Activated CD4-positive, alpha-beta T cell treated with anti-CD3 and anti-CD28 coated beads for 24 hours (primary cell): ENCODE measurements around the gene TCAF1.
"Not testable (repeated sequence)": the region's sequence is repeated elsewhere in the genome, so short reads cannot be mapped to it uniquely, and the experiment has no call there.

ENCODE experiments used
- DNase-seq, 2 donors: peaks; one replicate each; pipeline ENCODE4 v3.0.0-alpha.2; 2020; ENCODE audit warnings: low read depth in 2 of 2

Gene TCAF1

GRCh38 chr7:143857994-143858393, 44.0 kb downstream of the TCAF1 start:
- not testable (repeated sequence) for DNase-seq

GRCh38 chr7:143855443-143855842, 46.5 kb downstream of the TCAF1 start:
- DNase-seq: not testable (repeated sequence)

- DNase-seq: no peak
Observed at GRCh38 chr7:143850682-143851081, 51.3 kb downstream of the TCAF1 start.

- no peak for DNase-seq
Observed at GRCh38 chr7:143849785-143850479, 52.0 kb downstream of the TCAF1 start.

- DNase-seq: no peak
Observed at GRCh38 chr7:143848192-143848591, 53.8 kb downstream of the TCAF1 start.

- DNase-seq: no peak
Observed at GRCh38 chr7:143846692-143847091, 55.3 kb downstream of the TCAF1 start.

- DNase-seq: not testable (repeated sequence)
Observed at GRCh38 chr7:143841696-143842095, 60.3 kb downstream of the TCAF1 start.

- DNase-seq: not testable (repeated sequence)
Observed at GRCh38 chr7:143840062-143840461, 61.9 kb downstream of the TCAF1 start.

GRCh38 chr7:143837223-143837622, 64.8 kb downstream of the TCAF1 start:
- DNase-seq: peak; percentile 96 to 98

- peak; percentile 83 to 94 for DNase-seq
Observed at GRCh38 chr7:143836622-143837021, 65.4 kb downstream of the TCAF1 start.

- not testable (repeated sequence) for DNase-seq
Observed at GRCh38 chr7:143836088-143836487, 65.9 kb downstream of the TCAF1 start.

GRCh38 chr7:143826578-143826977, 75.4 kb downstream of the TCAF1 start:
- DNase-seq: not testable (repeated sequence)

GRCh38 chr7:143824295-143825135, 77.5 kb downstream of the TCAF1 start:
- DNase-seq: not testable (repeated sequence)

GRCh38 chr7:143823634-143824294, 78.2 kb downstream of the TCAF1 start:
- DNase-seq: not testable (repeated sequence)

GRCh38 chr7:143821392-143822277, 80.3 kb downstream of the TCAF1 start:
- DNase-seq: not testable (repeated sequence)

GRCh38 chr7:143817873-143818272, 84.1 kb downstream of the TCAF1 start:
- not testable (repeated sequence) for DNase-seq

GRCh38 chr7:143816471-143817133, 85.4 kb downstream of the TCAF1 start:
- DNase-seq: not testable (repeated sequence)

GRCh38 chr7:143810639-143811038, 91.3 kb downstream of the TCAF1 start:
- DNase-seq: not testable (repeated sequence)

- DNase-seq: not testable (repeated sequence)
Observed at GRCh38 chr7:143806664-143807071, 95.3 kb downstream of the TCAF1 start.
